KOPT-K1 (cell line): ENCODE measurements around the gene TRAPPC12.

Source experiments
- H3K27ac ChIP-seq: fragments of 200-600 bp; sonication (generic); 2 replicates; pipeline ENCODE4 v1.5.1; 2016; ENCODE audit warnings: antibody characterized with exemption, mild to moderate bottlenecking, low read depth, low read length; ENCODE audit not compliant: poor library complexity, severe bottlenecking
- H3K36me3 ChIP-seq: fragments of 200-600 bp; sonication (generic); 2 replicates; pipeline ENCODE4 v1.5.1; 2017; ENCODE audit warnings: antibody characterized with exemption, mild to moderate bottlenecking, low read length, moderate library complexity; ENCODE audit not compliant: insufficient read depth
- H3K9me3 ChIP-seq: fragments of 200-600 bp; sonication (generic); 2 replicates; pipeline ENCODE4 v1.5.1; 2017; ENCODE audit warnings: antibody characterized with exemption, low read length, mild to moderate bottlenecking; ENCODE audit not compliant: insufficient read depth, poor library complexity, severe bottlenecking

Gene TRAPPC12

GRCh38 chr2:3467654-3468053 is 88.2 kb downstream of the TRAPPC12 start:
- no peak overlapping the region for H3K27ac ChIP-seq
- H3K36me3 ChIP-seq = peaks cover 93% of the 10 kb centered on the region
- H3K9me3 ChIP-seq = no peaks in the 10 kb centered on the region

DNA sequence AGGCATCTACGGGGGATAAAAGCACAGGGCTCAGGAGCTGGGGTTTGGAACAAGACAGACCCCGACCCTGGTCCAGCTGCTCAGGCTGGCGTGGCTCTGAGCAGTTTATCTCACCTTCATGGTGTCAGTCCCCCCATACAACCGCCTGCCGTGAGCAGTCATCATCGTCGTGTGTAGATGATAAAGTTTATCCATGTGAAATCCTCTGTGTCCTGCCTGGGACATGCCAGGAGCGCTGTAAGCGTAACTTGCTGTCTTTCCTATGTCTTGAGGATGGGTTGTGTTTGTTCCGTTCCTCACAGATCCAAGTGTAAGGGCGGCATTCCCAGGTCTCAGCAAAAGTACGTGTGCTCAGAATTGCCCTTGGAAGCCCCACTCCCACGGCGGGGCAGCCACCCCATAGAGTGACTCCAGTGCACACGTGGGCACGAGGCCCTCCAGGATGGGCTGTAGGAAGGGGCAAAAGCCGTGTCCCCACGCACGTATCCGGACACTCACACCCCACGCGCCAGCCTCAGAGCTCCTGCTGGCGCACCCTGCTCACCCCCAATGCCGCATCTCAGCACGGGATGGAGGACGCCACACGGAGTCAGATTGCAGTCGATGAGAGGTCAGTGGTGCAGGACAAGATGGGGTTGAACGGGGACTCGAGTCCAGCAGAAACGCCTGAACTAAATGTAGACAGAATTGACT is 88.9 kb downstream of the TRAPPC12 start:
- Histone ChIP-seq H3K27ac (no peak overlapping the region), H3K36me3 (peaks cover 92% of the 10 kb centered on the region)

GRCh38 chr2:3469486-3469885 is 90.0 kb downstream of the TRAPPC12 start:
- Histone ChIP-seq H3K36me3 (peaks cover 93% of the 10 kb centered on the region), H3K27ac (no peak overlapping the region), H3K9me3 (no peaks in the 10 kb centered on the region)

More for the DNA sequence above, 88.9 kb downstream of the TRAPPC12 start:
- H3K9me3 ChIP-seq = no peaks in the 10 kb centered on the region

- Histone ChIP-seq H3K27ac (no peak overlapping the region), H3K36me3 (peaks cover 88% of the 10 kb centered on the region)
Measured at GRCh38 chr2:3470166-3470651, 90.7 kb downstream of the TRAPPC12 start.

DNA sequence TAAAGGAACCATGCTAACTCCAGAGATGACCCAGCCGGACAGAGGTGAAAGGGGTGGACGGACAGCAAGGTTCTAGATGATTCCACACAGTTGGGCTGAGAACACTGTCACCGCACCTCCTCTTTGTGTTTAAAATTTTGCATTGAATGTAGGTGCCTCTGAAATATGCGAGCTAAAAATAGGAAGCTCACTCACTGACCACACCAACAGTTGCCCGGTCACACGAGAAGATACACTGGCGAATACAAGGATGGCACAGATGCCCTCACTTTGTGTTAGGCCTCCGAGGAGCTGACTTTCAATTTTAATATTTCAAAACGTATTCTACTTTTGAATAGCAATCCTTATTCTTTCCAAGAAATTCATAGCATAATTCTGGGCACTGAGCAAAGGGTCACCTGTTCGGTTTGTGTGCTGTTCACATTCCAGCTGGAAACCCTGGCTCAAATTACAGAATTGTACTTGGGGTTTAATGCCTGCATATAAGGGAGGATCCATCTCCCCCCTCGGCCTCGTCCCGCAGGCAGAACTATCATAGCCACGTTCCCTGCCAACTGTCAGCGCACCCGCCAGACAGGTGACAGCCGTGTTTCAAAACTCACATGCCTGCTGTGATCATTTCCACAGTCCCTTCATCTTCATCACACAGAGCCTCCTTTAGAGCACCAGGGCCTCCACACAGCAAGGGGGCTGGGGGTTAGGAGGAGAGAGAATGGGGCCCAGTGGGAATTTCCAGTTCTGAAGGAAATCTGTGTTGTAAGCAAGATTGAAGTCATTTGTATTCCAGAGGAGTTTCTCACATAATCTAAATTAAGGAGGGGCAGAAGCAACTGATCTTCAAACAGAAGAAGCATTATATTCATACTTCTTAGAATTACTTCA is 91.6 kb downstream of the TRAPPC12 start:
- Histone ChIP-seq H3K27ac (no peak overlapping the region), H3K9me3 (no peaks in the 10 kb centered on the region), H3K36me3 (peaks cover 88% of the 10 kb centered on the region)

More at GRCh38 chr2:3470166-3470651, 90.7 kb downstream of the TRAPPC12 start:
- no peaks in the 10 kb centered on the region for H3K9me3 ChIP-seq

DNA sequence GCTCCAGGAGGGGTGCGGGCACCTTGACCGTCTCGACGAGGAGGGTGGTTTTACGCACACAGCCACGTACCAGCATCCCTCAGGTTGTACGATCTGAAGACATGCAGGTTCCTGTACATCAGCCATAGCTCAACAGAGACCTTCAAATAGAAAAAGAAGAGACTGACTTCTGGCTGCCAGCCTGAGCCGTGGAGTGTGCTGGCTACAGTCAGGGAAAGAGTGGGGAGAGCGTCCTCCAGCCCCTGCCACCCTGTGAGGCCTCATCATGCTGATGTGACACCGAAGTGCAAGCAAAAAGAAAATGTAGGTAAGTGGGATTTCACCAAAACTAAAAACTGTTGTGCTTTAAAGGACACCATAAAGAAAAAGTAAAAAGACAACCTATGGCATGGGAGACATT is 92.8 kb downstream of the TRAPPC12 start:
- no peak overlapping the region for H3K27ac ChIP-seq
- H3K36me3 ChIP-seq = peaks cover 84% of the 10 kb centered on the region
- H3K9me3 ChIP-seq = no peaks in the 10 kb centered on the region

GRCh38 chr2:3472966-3473365 is 93.5 kb downstream of the TRAPPC12 start:
- no peak overlapping the region for H3K27ac ChIP-seq
- H3K36me3 ChIP-seq = peaks cover 84% of the 10 kb centered on the region
- H3K9me3 ChIP-seq = no peaks in the 10 kb centered on the region

- H3K36me3 ChIP-seq = peaks cover 73% of the 10 kb centered on the region
- H3K27ac ChIP-seq = no peak overlapping the region
- no peaks in the 10 kb centered on the region for H3K9me3 ChIP-seq
Measured at GRCh38 chr2:3475771-3476170, 96.3 kb downstream of the TRAPPC12 start.

DNA sequence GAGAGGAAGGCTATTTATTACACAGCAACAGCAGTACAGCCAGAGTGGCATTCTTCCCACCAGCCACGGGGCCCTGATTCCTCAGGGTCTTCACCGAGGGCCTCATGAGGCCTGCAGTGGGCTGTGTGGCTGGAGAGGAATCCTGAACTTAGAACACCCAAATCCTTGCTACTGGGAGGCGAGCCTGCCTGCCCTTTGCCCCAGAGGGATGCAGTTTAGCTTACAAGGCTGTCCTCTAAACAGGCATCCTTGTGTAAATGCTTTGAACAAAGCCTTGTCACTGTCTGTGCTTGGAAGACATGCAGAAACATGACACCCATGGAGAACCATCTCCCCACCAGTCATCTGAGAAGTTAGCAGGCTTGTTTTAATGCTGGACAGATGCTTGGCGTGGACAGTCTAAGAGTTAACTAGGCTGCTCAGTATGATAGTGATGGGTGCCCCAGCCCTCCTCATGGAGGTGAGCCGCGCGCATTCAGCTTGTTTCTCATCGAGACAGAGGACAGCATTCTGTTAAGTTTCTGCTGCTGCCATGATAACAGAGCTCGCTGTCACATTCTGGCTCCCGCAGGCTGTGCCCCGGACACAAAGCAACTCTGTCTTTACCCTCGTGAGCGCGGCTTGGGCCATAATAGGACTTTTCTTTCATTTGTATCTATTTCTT is 97.0 kb downstream of the TRAPPC12 start:
- peaks cover 67% of the 10 kb centered on the region for H3K36me3 ChIP-seq
- no peaks in the 10 kb centered on the region for H3K9me3 ChIP-seq
- H3K27ac ChIP-seq = no peak overlapping the region

DNA sequence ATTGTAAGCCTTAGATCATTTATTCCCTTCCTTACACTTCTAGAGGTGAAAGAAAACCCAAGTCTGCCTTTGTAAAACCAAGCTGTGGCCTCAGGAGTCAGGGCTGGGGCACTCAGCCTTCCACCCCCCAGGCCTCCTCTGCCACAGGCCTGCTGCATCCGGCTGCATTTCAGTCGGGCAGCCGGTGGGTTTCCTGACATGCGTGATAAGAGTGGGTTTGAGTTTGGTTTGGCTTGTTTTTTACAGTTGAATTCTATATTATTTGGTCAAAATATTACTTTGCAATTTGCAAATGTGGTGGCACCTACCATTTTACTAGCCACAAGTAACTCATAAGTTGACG is 97.5 kb downstream of the TRAPPC12 start:
- peaks cover 62% of the 10 kb centered on the region for H3K36me3 ChIP-seq
- H3K9me3 ChIP-seq = no peaks in the 10 kb centered on the region
- no peak overlapping the region for H3K27ac ChIP-seq

DNA sequence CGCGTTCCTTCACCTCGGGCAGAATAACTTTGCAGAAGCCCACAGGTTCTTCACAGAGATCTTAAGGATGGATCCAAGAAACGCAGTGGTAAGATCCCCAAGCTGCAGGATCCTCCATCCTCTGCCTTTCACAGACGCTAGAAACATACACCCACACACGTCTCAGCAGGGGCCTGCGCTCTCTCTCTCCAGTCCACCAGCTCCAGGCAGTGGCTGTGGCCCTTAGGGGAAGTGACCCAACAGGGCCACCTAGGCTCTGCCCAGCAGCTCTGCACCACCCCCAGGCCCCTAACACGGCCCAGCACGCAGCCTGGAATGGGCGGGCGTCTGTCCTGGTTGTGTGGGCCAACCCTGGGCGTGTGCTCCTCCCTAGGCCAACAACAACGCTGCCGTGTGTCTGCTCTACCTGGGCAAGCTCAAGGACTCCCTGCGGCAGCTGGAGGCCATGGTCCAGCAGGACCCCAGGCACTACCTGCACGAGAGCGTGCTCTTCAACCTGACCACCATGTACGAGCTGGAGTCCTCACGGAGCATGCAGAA is 99.4 kb downstream of the TRAPPC12 start:
- Histone ChIP-seq H3K36me3 (peaks cover 47% of the 10 kb centered on the region), H3K9me3 (no peaks in the 10 kb centered on the region), H3K27ac (no peak overlapping the region)

DNA sequence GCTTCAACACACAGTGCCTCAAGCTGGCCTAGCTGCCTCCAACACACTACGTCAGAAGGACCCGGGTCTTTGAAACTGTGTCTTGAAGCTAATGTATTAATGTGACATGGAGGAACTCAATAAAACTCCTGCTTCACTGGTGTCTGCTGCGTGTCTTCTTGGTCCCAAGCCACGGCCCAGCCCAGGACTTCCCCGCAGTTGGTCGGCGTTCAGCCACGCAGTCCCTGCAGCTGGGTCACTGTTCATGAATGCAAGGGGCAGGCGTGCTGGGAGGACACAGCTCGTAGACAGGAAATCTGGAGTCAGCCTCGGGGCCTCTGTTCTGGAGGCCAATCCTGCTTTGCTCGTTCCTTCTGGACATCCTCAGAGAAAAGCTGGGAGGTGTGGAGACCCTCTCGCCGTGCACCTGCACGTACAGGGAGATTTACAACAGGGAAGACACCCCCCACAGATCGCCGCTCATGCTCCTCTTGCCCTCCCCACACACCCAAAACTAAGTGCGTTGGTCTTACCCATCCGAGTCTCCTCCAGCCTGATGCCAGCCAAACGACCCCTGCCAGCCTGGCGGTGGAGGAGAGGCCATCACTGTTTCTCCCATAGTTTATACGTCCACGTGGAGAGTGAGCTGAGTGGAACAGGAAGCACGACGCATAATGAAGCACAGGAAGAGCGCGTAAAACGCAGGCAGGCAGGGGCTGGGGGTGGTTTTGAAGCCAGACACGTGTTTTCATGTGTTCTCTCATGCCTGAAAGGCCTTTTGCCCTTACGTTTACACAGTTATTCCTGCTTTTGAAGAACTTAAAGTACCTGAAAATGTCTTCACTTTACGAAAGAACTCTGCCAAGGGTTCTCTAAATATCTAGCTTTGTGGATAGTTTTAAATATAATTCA is 100.2 kb downstream of the TRAPPC12 start:
- H3K9me3 ChIP-seq = no peaks in the 10 kb centered on the region
- H3K27ac ChIP-seq = no peak overlapping the region
- peaks cover 39% of the 10 kb centered on the region for H3K36me3 ChIP-seq

GRCh38 chr2:3480352-3481010 is 101.0 kb downstream of the TRAPPC12 start:
- Histone ChIP-seq H3K27ac (no peak overlapping the region), H3K36me3 (peaks cover 36% of the 10 kb centered on the region), H3K9me3 (no peaks in the 10 kb centered on the region)

GRCh38 chr2:3481011-3481400 is 101.5 kb downstream of the TRAPPC12 start:
- H3K27ac ChIP-seq = no peak overlapping the region
- no peaks in the 10 kb centered on the region for H3K9me3 ChIP-seq
- H3K36me3 ChIP-seq = peaks cover 31% of the 10 kb centered on the region
